Neural cell (in vitro differentiated cells): ENCODE data around the gene PCYT1A. TPM values are rescaled to one million over a fixed set of nuclear protein-coding genes. Genes with fewer than 3 reads are reported as not detected.

ENCODE experiments used
- H2AFZ ChIP-seq: fragments of 200-600, 300-800 bp; sonication (generic), shearing (Covaris generic); 2 replicates; pipeline ENCODE4 v1.6.0; 2014; ENCODE audit warnings: low read depth, mild to moderate bottlenecking, antibody characterized with exemption, low read length, moderate library complexity
- H3F3A ChIP-seq: fragments of 200-600 bp; shearing (Covaris generic); 2 replicates; pipeline ENCODE4 v1.6.1; 2016; ENCODE audit warnings: mild to moderate bottlenecking, moderate library complexity, mixed read lengths, antibody characterized with exemption, low read length; ENCODE audit not compliant: insufficient read depth, poor library complexity, severe bottlenecking
- H3K27ac ChIP-seq: fragments of 200-600, 300-800 bp; sonication (generic), shearing (Covaris generic); 2 replicates; pipeline ENCODE4 v1.5.1; 2014; ENCODE audit warnings: mild to moderate bottlenecking, low read length, moderate library complexity
- H3K27me3 ChIP-seq: fragments of 300-800, 200-600 bp; sonication (generic), shearing (Covaris generic); 2 replicates; pipeline ENCODE4 v1.6.0; 2014; ENCODE audit warnings: mild to moderate bottlenecking, low read depth, low read length, moderate library complexity; ENCODE audit not compliant: insufficient read depth
- H3K36me3 ChIP-seq: fragments of 300-800, 200-600 bp; sonication (generic), shearing (Covaris generic); 2 replicates; pipeline ENCODE4 v1.5.1; 2014; ENCODE audit warnings: mild to moderate bottlenecking, antibody characterized with exemption, low read length, moderate library complexity; ENCODE audit not compliant: insufficient read depth
- H3K4me2 ChIP-seq: fragments of 300-800, 200-600 bp; sonication (generic), shearing (Covaris generic); 2 replicates; pipeline ENCODE4 v1.6.0; 2014; ENCODE audit warnings: mild to moderate bottlenecking, low read length
- H3K4me3 ChIP-seq: fragments of 300-800, 200-600 bp; sonication (generic), shearing (Covaris generic); 2 replicates; pipeline ENCODE4 v1.5.1; 2014; ENCODE audit warnings: mild to moderate bottlenecking, low read length, moderate library complexity
- H3K79me2 ChIP-seq: fragments of 200-600 bp; shearing (Covaris generic); replicated peaks from 2 replicates; pipeline ENCODE4 v1.6.0; 2014; ENCODE audit warnings: mild to moderate bottlenecking, low read length, moderate library complexity; ENCODE audit not compliant: insufficient read depth
- H3K9ac ChIP-seq: fragments of 300-800, 200-600 bp; sonication (generic), shearing (Covaris generic); 2 replicates; pipeline ENCODE4 v1.6.1; 2016; ENCODE audit warnings: mild to moderate bottlenecking, low read length, mixed read lengths
- H3K9me2 ChIP-seq: fragments of 200-600 bp; shearing (Covaris generic); 2 replicates; pipeline ENCODE4 v1.6.1; 2016; ENCODE audit warnings: mild to moderate bottlenecking, low read length, mixed read lengths; ENCODE audit not compliant: insufficient read depth
- H3K9me3 ChIP-seq: fragments of 200-600, 300-800 bp; sonication (generic), shearing (Covaris generic); 2 replicates; pipeline ENCODE4 v1.6.1; 2016; ENCODE audit warnings: mild to moderate bottlenecking, mixed run types, low read length, moderate library complexity, mixed read lengths
- H4K20me1 ChIP-seq: fragments of 200-600 bp; shearing (Covaris generic); 2 replicates; pipeline ENCODE4 v1.6.1; 2016; ENCODE audit warnings: mild to moderate bottlenecking, mixed run types; ENCODE audit not compliant: insufficient read depth
- EP300 ChIP-seq: fragments of 450-650 bp; conservative IDR thresholded peaks from 2 replicates; pipeline ENCODE4 v1.6.1; 2014; ENCODE audit warnings: antibody characterized with exemption, mild to moderate bottlenecking, moderate library complexity; ENCODE audit not compliant: poor library complexity, severe bottlenecking
- EZH2 ChIP-seq: fragments of 200-600, 300-800 bp; shearing (Covaris generic), sonication (generic); IDR thresholded peaks from 2 replicates; pipeline ENCODE4 v1.6.1; 2014; ENCODE audit warnings: antibody characterized with exemption, low read length, borderline replicate concordance, mild to moderate bottlenecking; ENCODE audit not compliant: insufficient read depth, poor library complexity, severe bottlenecking
- MXI1 ChIP-seq: fragments of 450-650 bp; conservative IDR thresholded peaks from 2 replicates; pipeline ENCODE4 v1.6.1; 2014; ENCODE audit warnings: antibody characterized with exemption, mild to moderate bottlenecking; ENCODE audit not compliant: poor library complexity, severe bottlenecking
- POLR2AphosphoS5 ChIP-seq: IDR thresholded peaks from 2 replicates; pipeline ENCODE4 v1.6.1; 2012
- RAD21 ChIP-seq: fragments of 450-650 bp; conservative IDR thresholded peaks from 2 replicates; pipeline ENCODE4 v1.6.1; 2014; ENCODE audit warnings: antibody characterized with exemption, mild to moderate bottlenecking, moderate library complexity
- SMC3 ChIP-seq: fragments of 450-650 bp; conservative IDR thresholded peaks from 2 replicates; pipeline ENCODE4 v1.6.1; 2014; ENCODE audit warnings: antibody characterized with exemption, mild to moderate bottlenecking, moderate library complexity; ENCODE audit not compliant: poor library complexity
- TAF1 ChIP-seq: IDR thresholded peaks from 2 replicates; pipeline ENCODE4 v1.6.1; 2012; ENCODE audit warnings: low read depth
- polyA plus RNA-seq: library from polyadenylated mRNA; depleted of rRNA; stranded (reverse); fragments of >200 nt; gene quantifications from 2 replicates; pipeline ENCODE4 v1.2.3, GENCODE V29; 2014
- TF ChIP-seq, protein P1 (sequence below): IDR thresholded peaks from 2 replicates; pipeline ENCODE4 v1.6.1; 2012; ENCODE audit warnings: borderline replicate concordance
- TF ChIP-seq, protein P2 (sequence below): fragments of 450-650 bp; IDR thresholded peaks from 2 replicates; pipeline ENCODE4 v1.5.1; 2014; ENCODE audit warnings: antibody characterized with exemption, mild to moderate bottlenecking, moderate library complexity; ENCODE audit not compliant: poor library complexity, severe bottlenecking

Gene PCYT1A
- polyA plus RNA-seq, 1 donor from 2014 or later, result 21.7 TPM

DNA sequence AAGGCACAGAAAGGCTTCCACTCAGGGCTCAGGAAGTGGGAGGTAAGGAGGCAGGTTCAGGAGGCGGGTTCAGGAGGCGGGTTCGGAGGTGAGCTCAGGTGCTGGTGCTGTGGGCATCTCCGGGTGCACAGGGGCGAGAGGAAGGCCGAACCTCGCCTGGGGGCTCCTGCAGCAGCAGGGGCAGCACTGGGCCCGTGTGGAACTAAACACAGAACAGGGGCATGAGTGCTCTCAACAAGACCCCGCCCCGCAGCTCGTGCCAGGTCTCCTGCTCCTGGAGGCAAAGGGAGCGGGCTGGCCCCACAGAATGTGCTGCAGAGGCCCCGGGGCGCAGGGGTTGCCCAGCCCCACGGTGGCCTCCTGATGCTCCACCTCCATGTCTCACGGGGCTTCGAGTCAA lies 90.0 kb downstream of the PCYT1A start:
- no peaks in the 10 kb centered on the region for H3K36me3 ChIP-seq
- H3K9ac ChIP-seq, result no peak overlapping the region
- TF ChIP-seq EP300, result no peak
- TF ChIP-seq, protein P1, sequence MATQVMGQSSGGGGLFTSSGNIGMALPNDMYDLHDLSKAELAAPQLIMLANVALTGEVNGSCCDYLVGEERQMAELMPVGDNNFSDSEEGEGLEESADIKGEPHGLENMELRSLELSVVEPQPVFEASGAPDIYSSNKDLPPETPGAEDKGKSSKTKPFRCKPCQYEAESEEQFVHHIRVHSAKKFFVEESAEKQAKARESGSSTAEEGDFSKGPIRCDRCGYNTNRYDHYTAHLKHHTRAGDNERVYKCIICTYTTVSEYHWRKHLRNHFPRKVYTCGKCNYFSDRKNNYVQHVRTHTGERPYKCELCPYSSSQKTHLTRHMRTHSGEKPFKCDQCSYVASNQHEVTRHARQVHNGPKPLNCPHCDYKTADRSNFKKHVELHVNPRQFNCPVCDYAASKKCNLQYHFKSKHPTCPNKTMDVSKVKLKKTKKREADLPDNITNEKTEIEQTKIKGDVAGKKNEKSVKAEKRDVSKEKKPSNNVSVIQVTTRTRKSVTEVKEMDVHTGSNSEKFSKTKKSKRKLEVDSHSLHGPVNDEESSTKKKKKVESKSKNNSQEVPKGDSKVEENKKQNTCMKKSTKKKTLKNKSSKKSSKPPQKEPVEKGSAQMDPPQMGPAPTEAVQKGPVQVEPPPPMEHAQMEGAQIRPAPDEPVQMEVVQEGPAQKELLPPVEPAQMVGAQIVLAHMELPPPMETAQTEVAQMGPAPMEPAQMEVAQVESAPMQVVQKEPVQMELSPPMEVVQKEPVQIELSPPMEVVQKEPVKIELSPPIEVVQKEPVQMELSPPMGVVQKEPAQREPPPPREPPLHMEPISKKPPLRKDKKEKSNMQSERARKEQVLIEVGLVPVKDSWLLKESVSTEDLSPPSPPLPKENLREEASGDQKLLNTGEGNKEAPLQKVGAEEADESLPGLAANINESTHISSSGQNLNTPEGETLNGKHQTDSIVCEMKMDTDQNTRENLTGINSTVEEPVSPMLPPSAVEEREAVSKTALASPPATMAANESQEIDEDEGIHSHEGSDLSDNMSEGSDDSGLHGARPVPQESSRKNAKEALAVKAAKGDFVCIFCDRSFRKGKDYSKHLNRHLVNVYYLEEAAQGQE, result no peak
- no peak for TF ChIP-seq RAD21
- TF ChIP-seq, protein P2, sequence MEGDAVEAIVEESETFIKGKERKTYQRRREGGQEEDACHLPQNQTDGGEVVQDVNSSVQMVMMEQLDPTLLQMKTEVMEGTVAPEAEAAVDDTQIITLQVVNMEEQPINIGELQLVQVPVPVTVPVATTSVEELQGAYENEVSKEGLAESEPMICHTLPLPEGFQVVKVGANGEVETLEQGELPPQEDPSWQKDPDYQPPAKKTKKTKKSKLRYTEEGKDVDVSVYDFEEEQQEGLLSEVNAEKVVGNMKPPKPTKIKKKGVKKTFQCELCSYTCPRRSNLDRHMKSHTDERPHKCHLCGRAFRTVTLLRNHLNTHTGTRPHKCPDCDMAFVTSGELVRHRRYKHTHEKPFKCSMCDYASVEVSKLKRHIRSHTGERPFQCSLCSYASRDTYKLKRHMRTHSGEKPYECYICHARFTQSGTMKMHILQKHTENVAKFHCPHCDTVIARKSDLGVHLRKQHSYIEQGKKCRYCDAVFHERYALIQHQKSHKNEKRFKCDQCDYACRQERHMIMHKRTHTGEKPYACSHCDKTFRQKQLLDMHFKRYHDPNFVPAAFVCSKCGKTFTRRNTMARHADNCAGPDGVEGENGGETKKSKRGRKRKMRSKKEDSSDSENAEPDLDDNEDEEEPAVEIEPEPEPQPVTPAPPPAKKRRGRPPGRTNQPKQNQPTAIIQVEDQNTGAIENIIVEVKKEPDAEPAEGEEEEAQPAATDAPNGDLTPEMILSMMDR, result no peak
- no peak for TF ChIP-seq TAF1
- no peak for TF ChIP-seq SMC3
- no peak for TF ChIP-seq EZH2
- TF ChIP-seq POLR2AphosphoS5, result no peak
- no peak for TF ChIP-seq MXI1
- H3K79me2 ChIP-seq, result no peaks in the 10 kb centered on the region
- H3F3A ChIP-seq, result no peaks in the 10 kb centered on the region
- no peaks in the 10 kb centered on the region for H3K9me2 ChIP-seq
- H3K4me3 ChIP-seq, result no peak overlapping the region
- H3K27me3 ChIP-seq, result no peaks in the 10 kb centered on the region
- no peak overlapping the region for H3K4me2 ChIP-seq
- no peak overlapping the region for H3K27ac ChIP-seq
- no peak overlapping the region for H2AFZ ChIP-seq
- no peaks in the 10 kb centered on the region for H4K20me1 ChIP-seq
- H3K9me3 ChIP-seq, result no peaks in the 10 kb centered on the region

DNA sequence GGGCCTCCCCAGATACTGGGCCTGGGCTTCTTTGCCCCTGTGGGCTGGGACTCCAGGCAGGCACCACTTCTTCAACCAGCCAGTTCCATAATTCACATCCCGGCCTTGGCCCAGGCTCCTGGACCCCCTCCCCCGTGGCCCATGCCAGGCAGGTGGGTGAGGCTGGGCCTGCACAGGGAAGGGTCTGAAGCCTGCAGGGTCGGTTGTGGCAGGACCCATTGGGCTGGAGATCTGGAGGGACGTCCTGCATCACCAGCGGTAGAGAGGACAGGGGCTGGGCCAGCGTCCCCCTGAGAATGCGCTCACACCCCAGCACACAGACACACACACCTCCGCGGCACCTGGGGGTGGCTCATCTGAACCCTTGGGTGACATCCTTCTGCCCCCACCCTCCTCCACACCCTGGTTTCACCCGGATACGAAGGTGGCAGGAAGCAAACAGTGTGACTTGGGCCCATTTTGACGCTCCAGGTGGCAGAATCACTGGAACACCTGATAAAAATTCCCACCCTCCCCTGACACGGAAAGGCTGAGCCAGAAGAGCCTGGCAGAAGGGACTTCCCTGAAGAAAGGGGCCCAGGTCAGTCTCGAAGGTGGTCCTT lies 91.8 kb downstream of the PCYT1A start:
- no peaks in the 10 kb centered on the region for H3K9me2 ChIP-seq
- no peak for TF ChIP-seq RAD21
- TF ChIP-seq MXI1, result no peak
- no peak for TF ChIP-seq TAF1
- no peak overlapping the region for H3K4me2 ChIP-seq
- no peaks in the 10 kb centered on the region for H4K20me1 ChIP-seq
- no peaks in the 10 kb centered on the region for H3K9me3 ChIP-seq
- H3F3A ChIP-seq, result no peaks in the 10 kb centered on the region
- no peaks in the 10 kb centered on the region for H3K79me2 ChIP-seq
- H3K27me3 ChIP-seq, result no peaks in the 10 kb centered on the region
- no peak overlapping the region for H3K27ac ChIP-seq
- no peaks in the 10 kb centered on the region for H3K36me3 ChIP-seq
- no peak overlapping the region for H3K9ac ChIP-seq
- H3K4me3 ChIP-seq, result no peak overlapping the region
- H2AFZ ChIP-seq, result no peak overlapping the region

DNA sequence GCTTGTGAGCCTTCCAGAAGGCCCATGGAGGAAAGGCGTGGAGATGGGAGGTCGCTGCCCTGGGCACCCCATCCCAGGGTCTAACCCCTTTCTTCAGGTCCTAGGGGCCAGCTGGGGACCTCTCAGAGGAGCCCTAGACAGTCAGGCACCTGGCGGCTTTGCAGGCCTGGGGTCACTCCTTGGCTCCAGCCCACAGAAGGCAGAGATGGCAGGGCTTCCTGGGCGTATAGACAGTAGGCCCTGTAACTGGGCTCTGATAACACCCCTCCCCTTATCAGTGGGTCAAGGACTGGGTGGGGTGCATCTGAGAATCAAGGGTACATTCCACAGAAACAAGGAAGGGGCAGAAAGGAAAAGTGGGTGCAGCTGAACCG lies 93.0 kb downstream of the PCYT1A start:
- Histone ChIP-seq H3F3A (no peaks in the 10 kb centered on the region), H3K79me2 (no peaks in the 10 kb centered on the region), H3K36me3 (no peaks in the 10 kb centered on the region), H3K27ac (no peak overlapping the region), H3K9me2 (no peaks in the 10 kb centered on the region), H4K20me1 (no peaks in the 10 kb centered on the region), H3K9me3 (no peaks in the 10 kb centered on the region), H3K4me3 (no peak overlapping the region), H3K9ac (no peak overlapping the region), H2AFZ (no peak overlapping the region), H3K27me3 (no peaks in the 10 kb centered on the region), H3K4me2 (no peak overlapping the region)
- no peak for TF ChIP-seq EP300
- no peak for TF ChIP-seq SMC3
- no peak for TF ChIP-seq POLR2AphosphoS5
- no peak for TF ChIP-seq RAD21
- no peak for TF ChIP-seq TAF1
